ENCODE data around the gene NDC1.
"Not testable (repeated sequence)": the region's sequence is repeated elsewhere in the genome, so short reads cannot be mapped to it uniquely, and the experiment has no call there.

NDC1 gene

GRCh38 chr1:53837924-53838653 lies at the start of gene NDC1:
NDC1 (minus strand) TSS chr1:53838296; CDS start chr1:53838261, 35 bp downstream.
- peak; percentile 99 for DNase-seq (ENCODE audit: low spot score)

- not testable (repeated sequence) for DNase-seq (ENCODE audit: low spot score)
These were observed 45.5 kb upstream of the NDC1 start for GRCh38 chr1:53883600-53883999.

GRCh38 chr1:53881853-53882252 lies 43.8 kb upstream of the NDC1 start:
- not testable (repeated sequence) for DNase-seq (ENCODE audit: low spot score)

- DNase-seq (ENCODE audit: low spot score) = peak; percentile 23
These were observed 40.5 kb upstream of the NDC1 start for GRCh38 chr1:53878492-53879105.

- DNase-seq (ENCODE audit: low spot score) = not testable (repeated sequence)
These were observed 37.1 kb upstream of the NDC1 start for GRCh38 chr1:53875150-53875549.

- DNase-seq (ENCODE audit: low spot score) = no peak
These were observed 33.8 kb upstream of the NDC1 start for GRCh38 chr1:53871773-53872484.

- DNase-seq (ENCODE audit: low spot score) = no peak
These were observed 33.1 kb upstream of the NDC1 start for GRCh38 chr1:53871221-53871620.

GRCh38 chr1:53869454-53870117 lies 31.5 kb upstream of the NDC1 start:
- DNase-seq (ENCODE audit: low spot score) = peak; percentile 66

GRCh38 chr1:53868565-53868964 lies 30.5 kb upstream of the NDC1 start:
- DNase-seq (ENCODE audit: low spot score) = no peak

GRCh38 chr1:53862507-53862906 lies 24.4 kb upstream of the NDC1 start:
- no peak for DNase-seq (ENCODE audit: low spot score)

GRCh38 chr1:53860967-53861411 lies 22.9 kb upstream of the NDC1 start:
- peak; percentile 71 for DNase-seq (ENCODE audit: low spot score)

- no peak for DNase-seq (ENCODE audit: low spot score)
These were observed 13.6 kb upstream of the NDC1 start for GRCh38 chr1:53851571-53852285.

- no peak for DNase-seq (ENCODE audit: low spot score)
These were observed 12.1 kb upstream of the NDC1 start for GRCh38 chr1:53850082-53850673.

- DNase-seq (ENCODE audit: low spot score) = no peak
These were observed 9.9 kb upstream of the NDC1 start for GRCh38 chr1:53847980-53848379.

- no peak for DNase-seq (ENCODE audit: low spot score)
These were observed 4.3 kb upstream of the NDC1 start for GRCh38 chr1:53842347-53842746.

- DNase-seq (ENCODE audit: low spot score) = no peak
These were observed 518 bp upstream of the NDC1 start for GRCh38 chr1:53838654-53838974.

- DNase-seq (ENCODE audit: low spot score) = no peak
These were observed 511 bp downstream of the NDC1 start for GRCh38 chr1:53837646-53837923.

- no peak for DNase-seq (ENCODE audit: low spot score)
These were observed 2.6 kb downstream of the NDC1 start for GRCh38 chr1:53835491-53835890.

GRCh38 chr1:53834776-53835175 lies 3.3 kb downstream of the NDC1 start:
- no peak for DNase-seq (ENCODE audit: low spot score)

- no peak for DNase-seq (ENCODE audit: low spot score)
These were observed 4.7 kb downstream of the NDC1 start for GRCh38 chr1:53833393-53833792.

GRCh38 chr1:53826367-53826766 lies 11.7 kb downstream of the NDC1 start:
- no peak for DNase-seq (ENCODE audit: low spot score)

- no peak for DNase-seq (ENCODE audit: low spot score)
These were observed 12.8 kb downstream of the NDC1 start for GRCh38 chr1:53825306-53825705.

All from Ammon's horn (tissue), 1 donor.